Progenitor cell of endocrine pancreas (in vitro differentiated cells): Measurements from ENCODE around the gene ZMYND12. TPM values are rescaled to one million over a fixed set of nuclear protein-coding genes. Genes with fewer than 3 reads are reported as not detected.

ENCODE experiments used
- DNase-seq: peaks from one replicate; pipeline ENCODE4 v3.0.0; 2021; ENCODE audit warnings: low spot score; ENCODE audit not compliant: unreplicated experiment
- H3K27ac Mint-ChIP-seq: 2 replicates; pipeline ENCODE4 v1.8.0; 2021; ENCODE audit warnings: mild to moderate bottlenecking, moderate library complexity, mixed read lengths
- H3K27me3 Mint-ChIP-seq: 2 replicates; pipeline ENCODE4 v1.8.0; 2021; ENCODE audit warnings: mixed read lengths
- H3K36me3 Mint-ChIP-seq: 2 replicates; pipeline ENCODE4 v1.8.0; 2022; ENCODE audit warnings: mixed read lengths; ENCODE audit not compliant: insufficient read depth
- H3K4me1 Mint-ChIP-seq: 2 replicates; pipeline ENCODE4 v1.8.0; 2021; ENCODE audit warnings: low read depth, mixed read lengths
- H3K4me3 Mint-ChIP-seq: 2 replicates; pipeline ENCODE4 v1.8.0; 2021; ENCODE audit warnings: low read depth, mild to moderate bottlenecking, moderate library complexity, mixed read lengths
- H3K9me3 Mint-ChIP-seq: 2 replicates; pipeline ENCODE4 v1.8.0; 2021; ENCODE audit warnings: low read depth, mixed read lengths
- CTCF ChIP-seq: fragments of 200-600 bp; sonication (generic); IDR thresholded peaks from one replicate; pipeline ENCODE4 v1.5.0; 2021; ENCODE audit warnings: antibody characterized with exemption, mild to moderate bottlenecking; ENCODE audit not compliant: unreplicated experiment
- total RNA-seq: library from RNA; stranded (reverse); gene quantifications from 2 replicates; pipeline ENCODE4 v1.2.1, GENCODE V29; 2021

Gene ZMYND12
- total RNA-seq, 1 donor from 2014 or later = 2.0 TPM

- peaks cover 5% of the 10 kb centered on the region for H3K27me3 Mint-ChIP-seq
- no peak for TF ChIP-seq CTCF
- no peak for DNase-seq
- no peaks in the 10 kb centered on the region for H3K9me3 Mint-ChIP-seq
- H3K27ac Mint-ChIP-seq = no peak overlapping the region
- H3K4me3 Mint-ChIP-seq = no peak overlapping the region
- H3K4me1 Mint-ChIP-seq = peaks cover 1% of the 10 kb centered on the region
- no peaks in the 10 kb centered on the region for H3K36me3 Mint-ChIP-seq
Measured at GRCh38 chr1:42422737-42423136, 33.1 kb downstream of the ZMYND12 start.

- Mint-ChIP-seq H3K27ac (no peak overlapping the region), H3K27me3 (peaks cover 5% of the 10 kb centered on the region), H3K4me1 (peaks cover 1% of the 10 kb centered on the region), H3K4me3 (no peak overlapping the region), H3K9me3 (no peaks in the 10 kb centered on the region), H3K36me3 (no peaks in the 10 kb centered on the region)
- TF ChIP-seq CTCF = no peak
- no peak for DNase-seq
Measured at GRCh38 chr1:42420911-42421585, 34.8 kb downstream of the ZMYND12 start.

- H3K9me3 Mint-ChIP-seq = no peaks in the 10 kb centered on the region
- peaks cover 1% of the 10 kb centered on the region for H3K4me1 Mint-ChIP-seq
- TF ChIP-seq CTCF = no peak
- no peak overlapping the region for H3K4me3 Mint-ChIP-seq
- H3K27me3 Mint-ChIP-seq = peaks cover 5% of the 10 kb centered on the region
- no peak overlapping the region for H3K27ac Mint-ChIP-seq
- DNase-seq = no peak
- H3K36me3 Mint-ChIP-seq = no peaks in the 10 kb centered on the region
Measured at GRCh38 chr1:42420121-42420520, 35.7 kb downstream of the ZMYND12 start.

GRCh38 chr1:42419126-42419821, 36.5 kb downstream of the ZMYND12 start:
- Mint-ChIP-seq H3K4me1 (peaks cover 1% of the 10 kb centered on the region), H3K27me3 (peaks cover 5% of the 10 kb centered on the region), H3K27ac (no peak overlapping the region), H3K9me3 (no peaks in the 10 kb centered on the region), H3K4me3 (no peak overlapping the region), H3K36me3 (no peaks in the 10 kb centered on the region)
- TF ChIP-seq CTCF = no peak
- no peak for DNase-seq

- no peaks in the 10 kb centered on the region for H3K9me3 Mint-ChIP-seq
- H3K27ac Mint-ChIP-seq = no peak overlapping the region
- no peak overlapping the region for H3K4me3 Mint-ChIP-seq
- peaks cover 5% of the 10 kb centered on the region for H3K27me3 Mint-ChIP-seq
- no peak for TF ChIP-seq CTCF
- H3K36me3 Mint-ChIP-seq = no peaks in the 10 kb centered on the region
- no peak for DNase-seq
- H3K4me1 Mint-ChIP-seq = peaks cover 1% of the 10 kb centered on the region
Measured at GRCh38 chr1:42418516-42418915, 37.3 kb downstream of the ZMYND12 start.
